Endothelial cell (in vitro differentiated cells): ENCODE data around the gene SPA17. TPM values are rescaled to one million over a fixed set of nuclear protein-coding genes. Genes with fewer than 3 reads are reported as not detected.

Experiments
- DNase-seq: peaks from one replicate; pipeline ENCODE4 v3.0.0; 2021; ENCODE audit warnings: low spot score
- H3K27ac Mint-ChIP-seq: one replicate; pipeline ENCODE4 v1.8.0; 2021; ENCODE audit warnings: mixed read lengths, inconsistent platforms; ENCODE audit not compliant: unreplicated experiment
- H3K27me3 Mint-ChIP-seq: one replicate; pipeline ENCODE4 v1.8.0; 2021; ENCODE audit warnings: mild to moderate bottlenecking, moderate library complexity, mixed read lengths, inconsistent platforms; ENCODE audit not compliant: unreplicated experiment
- H3K36me3 Mint-ChIP-seq: one replicate; pipeline ENCODE4 v1.8.0; 2021; ENCODE audit warnings: mild to moderate bottlenecking, low read depth, mixed read lengths, inconsistent platforms; ENCODE audit not compliant: unreplicated experiment
- H3K4me1 Mint-ChIP-seq: one replicate; pipeline ENCODE4 v1.8.0; 2021; ENCODE audit warnings: mild to moderate bottlenecking, mixed read lengths, inconsistent platforms; ENCODE audit not compliant: unreplicated experiment
- H3K4me3 Mint-ChIP-seq: one replicate; pipeline ENCODE4 v1.8.0; 2021; ENCODE audit warnings: mild to moderate bottlenecking, mixed read lengths, inconsistent platforms; ENCODE audit not compliant: unreplicated experiment
- H3K9me3 Mint-ChIP-seq: one replicate; pipeline ENCODE4 v1.8.0; 2021; ENCODE audit warnings: mixed read lengths, inconsistent platforms; ENCODE audit not compliant: unreplicated experiment
- total RNA-seq: library from RNA; stranded (reverse); fragmentation: NEBNext Ultra II Directional; extraction: Animal tissue kit (Norgen Biotek cat#: 25700); gene quantifications from one replicate; pipeline ENCODE4 v1.2.1, GENCODE V29; 2021; ENCODE audit not compliant: unreplicated experiment
- TF ChIP-seq, protein P1 (sequence below): fragments of 200-600 bp; sonication (generic); IDR thresholded peaks from one replicate; pipeline ENCODE4 v1.5.0; 2021; ENCODE audit warnings: antibody characterized with exemption; ENCODE audit not compliant: unreplicated experiment

SPA17 gene
- total RNA-seq, 1 donor from 2014 or later: 4.3 TPM

DNA sequence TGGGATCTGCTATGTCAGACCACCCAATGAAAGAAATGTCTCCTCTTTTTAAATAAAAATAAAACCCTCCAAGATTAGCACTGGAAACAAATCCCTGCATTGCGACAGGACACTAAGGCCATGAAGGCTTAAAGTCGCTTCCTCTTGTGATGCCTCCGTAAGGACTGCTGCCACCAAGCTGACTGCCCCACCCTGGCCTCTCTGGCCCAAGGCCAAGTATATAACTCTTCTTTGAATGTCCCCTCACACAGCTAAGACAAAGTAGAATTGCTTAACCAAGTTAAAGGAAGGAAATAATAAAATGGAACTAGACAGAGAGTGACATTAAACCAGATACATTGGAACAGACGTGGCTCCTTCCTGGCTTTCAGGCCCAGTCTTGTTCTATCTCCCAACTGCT is 58.5 kb downstream of the SPA17 start:
- H3K27ac Mint-ChIP-seq: no peak overlapping the region
- H3K4me3 Mint-ChIP-seq: no peak overlapping the region
- peaks cover 13% of the 10 kb centered on the region for H3K4me1 Mint-ChIP-seq
- H3K36me3 Mint-ChIP-seq: no peaks in the 10 kb centered on the region
- H3K27me3 Mint-ChIP-seq: peaks cover 4% of the 10 kb centered on the region
- no peak for DNase-seq
- no peaks in the 10 kb centered on the region for H3K9me3 Mint-ChIP-seq
- TF ChIP-seq, protein P1, sequence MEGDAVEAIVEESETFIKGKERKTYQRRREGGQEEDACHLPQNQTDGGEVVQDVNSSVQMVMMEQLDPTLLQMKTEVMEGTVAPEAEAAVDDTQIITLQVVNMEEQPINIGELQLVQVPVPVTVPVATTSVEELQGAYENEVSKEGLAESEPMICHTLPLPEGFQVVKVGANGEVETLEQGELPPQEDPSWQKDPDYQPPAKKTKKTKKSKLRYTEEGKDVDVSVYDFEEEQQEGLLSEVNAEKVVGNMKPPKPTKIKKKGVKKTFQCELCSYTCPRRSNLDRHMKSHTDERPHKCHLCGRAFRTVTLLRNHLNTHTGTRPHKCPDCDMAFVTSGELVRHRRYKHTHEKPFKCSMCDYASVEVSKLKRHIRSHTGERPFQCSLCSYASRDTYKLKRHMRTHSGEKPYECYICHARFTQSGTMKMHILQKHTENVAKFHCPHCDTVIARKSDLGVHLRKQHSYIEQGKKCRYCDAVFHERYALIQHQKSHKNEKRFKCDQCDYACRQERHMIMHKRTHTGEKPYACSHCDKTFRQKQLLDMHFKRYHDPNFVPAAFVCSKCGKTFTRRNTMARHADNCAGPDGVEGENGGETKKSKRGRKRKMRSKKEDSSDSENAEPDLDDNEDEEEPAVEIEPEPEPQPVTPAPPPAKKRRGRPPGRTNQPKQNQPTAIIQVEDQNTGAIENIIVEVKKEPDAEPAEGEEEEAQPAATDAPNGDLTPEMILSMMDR: no peak

DNA sequence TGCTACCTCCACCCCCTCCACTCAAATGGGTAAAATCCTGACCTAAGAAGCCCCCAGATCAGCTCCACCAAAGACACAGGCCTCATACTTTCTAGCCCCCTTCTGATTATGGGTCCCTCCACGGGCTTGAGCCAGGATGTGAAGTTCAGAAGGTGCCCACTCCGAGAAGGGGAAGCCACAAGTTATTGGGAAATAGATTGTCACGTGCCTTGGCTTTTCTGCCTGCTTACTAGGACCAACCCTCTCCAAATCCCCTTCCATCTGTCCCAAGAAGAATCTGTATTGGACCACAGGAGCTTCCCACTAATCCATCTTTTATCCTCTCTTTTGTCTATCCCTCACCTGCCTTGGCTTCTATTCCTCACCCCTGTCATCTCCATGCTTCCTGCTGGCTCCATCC is 63.0 kb downstream of the SPA17 start:
- TF ChIP-seq, protein P1: no peak
- no peak overlapping the region for H3K27ac Mint-ChIP-seq
- H3K4me3 Mint-ChIP-seq: peak overlapping the region; percentile 1
- no peaks in the 10 kb centered on the region for H3K9me3 Mint-ChIP-seq
- H3K36me3 Mint-ChIP-seq: peaks cover 6% of the 10 kb centered on the region
- DNase-seq: no peak
- peaks cover 15% of the 10 kb centered on the region for H3K27me3 Mint-ChIP-seq
- H3K4me1 Mint-ChIP-seq: peaks cover 40% of the 10 kb centered on the region

DNA sequence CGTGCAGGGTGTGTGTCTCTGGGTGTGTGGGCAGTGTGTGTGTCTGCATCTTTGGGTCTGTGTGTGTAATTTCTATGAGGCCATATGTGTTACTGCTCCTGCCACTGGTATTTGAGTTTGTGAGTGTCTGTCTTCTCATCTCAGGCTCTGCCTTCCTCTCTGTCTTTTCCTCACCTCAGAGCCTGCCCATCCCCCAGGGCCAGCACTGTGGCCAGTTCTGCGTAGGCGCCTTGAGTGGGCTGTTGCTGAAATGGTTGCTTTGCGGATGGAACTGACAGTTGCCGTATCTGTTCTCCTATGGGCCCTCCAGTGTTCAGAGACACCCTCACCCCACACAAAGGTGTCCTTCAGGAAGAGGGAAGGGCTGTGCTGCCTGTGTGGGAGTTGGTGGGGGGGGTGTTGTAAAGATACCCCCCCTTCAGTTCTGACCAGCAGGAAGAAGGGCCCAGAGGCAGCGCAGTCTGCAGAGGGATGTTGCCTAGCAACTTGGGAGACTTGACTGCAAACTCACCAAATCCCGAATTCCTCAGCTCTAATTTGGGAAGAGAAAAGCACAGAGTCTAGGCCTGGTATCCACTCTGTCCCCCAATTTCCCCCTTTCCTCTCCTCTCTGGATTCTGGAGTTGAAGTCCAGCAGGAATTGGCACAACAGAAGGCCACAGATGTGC is 64.1 kb downstream of the SPA17 start:
- DNase-seq: no peak
- peaks cover 43% of the 10 kb centered on the region for H3K4me1 Mint-ChIP-seq
- no peaks in the 10 kb centered on the region for H3K9me3 Mint-ChIP-seq
- TF ChIP-seq, protein P1: no peak
- no peak overlapping the region for H3K4me3 Mint-ChIP-seq
- H3K27me3 Mint-ChIP-seq: peaks cover 15% of the 10 kb centered on the region
- H3K27ac Mint-ChIP-seq: no peak overlapping the region
- peaks cover 6% of the 10 kb centered on the region for H3K36me3 Mint-ChIP-seq

DNA sequence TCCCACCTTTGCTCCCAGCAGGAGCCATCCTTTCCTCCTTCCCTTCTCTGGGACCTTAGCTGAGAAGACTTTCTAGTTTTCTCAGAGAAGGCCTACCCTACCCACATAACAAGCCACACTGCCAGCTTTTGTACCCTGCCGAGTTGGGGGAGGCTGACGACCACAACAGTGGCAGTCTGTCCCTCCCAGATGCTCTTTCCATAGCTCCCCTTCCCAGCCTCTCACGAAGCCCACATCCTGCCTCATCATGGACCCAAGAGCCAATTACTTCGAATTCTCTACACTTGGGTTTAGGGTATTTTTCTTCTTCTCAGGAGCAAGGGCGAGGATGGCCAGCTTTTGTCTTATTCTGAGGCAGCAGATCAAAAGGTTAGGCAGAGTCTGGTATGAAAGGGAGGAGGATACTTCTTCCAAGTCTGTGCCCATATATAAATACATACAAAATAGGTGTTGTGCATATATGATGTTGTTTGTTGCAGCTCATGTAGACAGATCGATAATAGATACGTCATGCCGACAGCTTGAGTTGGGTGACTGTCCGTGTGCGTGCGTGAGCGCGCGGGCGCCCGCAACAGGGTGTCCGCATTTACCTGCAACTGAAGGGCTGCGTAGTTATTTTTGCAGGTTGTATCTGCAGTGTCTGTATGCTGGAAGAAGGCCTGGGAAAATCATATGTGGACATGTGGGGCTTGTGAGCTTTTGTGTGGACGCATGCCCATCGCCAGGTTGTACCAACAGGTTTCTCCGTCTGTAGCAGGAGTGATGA is 65.2 kb downstream of the SPA17 start:
- no peak for DNase-seq
- peak overlapping the region; percentile 70 for H3K27ac Mint-ChIP-seq
- TF ChIP-seq, protein P1: no peak
- no peaks in the 10 kb centered on the region for H3K9me3 Mint-ChIP-seq
- H3K27me3 Mint-ChIP-seq: peaks cover 20% of the 10 kb centered on the region
- H3K4me1 Mint-ChIP-seq: peaks cover 43% of the 10 kb centered on the region
- H3K4me3 Mint-ChIP-seq: peak overlapping the region; percentile 76
- H3K36me3 Mint-ChIP-seq: peaks cover 6% of the 10 kb centered on the region
